ENCODE data around the gene VWA1.
"Not testable (repeated sequence)": the region's sequence is repeated elsewhere in the genome, so short reads cannot be mapped to it uniquely, and the experiment has no call there.

VWA1 gene

GRCh38 chr1:1462318-1462966 is 27.0 kb downstream of the VWA1 start:
- Histone ChIP-seq H4K20me1 (no peaks in the 10 kb centered on the region), H3K36me3 (no peaks in the 10 kb centered on the region), H3K9me3 (replicated peaks in 1 of 11) (no peaks in the 10 kb centered on the region), H3K27me3 (no peaks in the 10 kb centered on the region), H3K4me2 (peak overlapping the region; percentile 70 to 96 (median 79)), H3K27ac (peak overlapping the region in 10 of 11 experiments; percentile 6 to 74 (median 36); a peak in 16 of 22 replicates), H3K4me1 (peaks cover 28 to 70% (median 48%) of the 10 kb centered on the region in 10 experiments), H3K4me3 (no peak overlapping the region), H3K9ac (peak overlapping the region in 5 of 11 experiments; percentile 1 to 70 (median 47); a peak in 6 of 22 replicates)
- no peak for TF ChIP-seq Cebpa-rat (IDR thresholded peaks at IDR 0.05)

- no peak for TF ChIP-seq Cebpa-rat (IDR thresholded peaks at IDR 0.05)
- Histone ChIP-seq H3K36me3 (no peaks in the 10 kb centered on the region), H3K4me1 (peaks cover 28 to 74% (median 51%) of the 10 kb centered on the region in 10 experiments), H3K4me3 (no peak overlapping the region), H3K27ac (peak overlapping the region in 1 of 11 experiments; percentile 73; a peak in 2 of 22 replicates), H4K20me1 (no peaks in the 10 kb centered on the region), H3K9me3 (replicated peaks in 1 of 11) (no peaks in the 10 kb centered on the region), H3K27me3 (no peaks in the 10 kb centered on the region), H3K9ac (no peak overlapping the region), H3K4me2 (peak overlapping the region in 7 of 11 experiments; percentile 73 to 96 (median 79); a peak in 14 of 22 replicates)
Measured at GRCh38 chr1:1463312-1463711, 27.8 kb downstream of the VWA1 start.

DNA sequence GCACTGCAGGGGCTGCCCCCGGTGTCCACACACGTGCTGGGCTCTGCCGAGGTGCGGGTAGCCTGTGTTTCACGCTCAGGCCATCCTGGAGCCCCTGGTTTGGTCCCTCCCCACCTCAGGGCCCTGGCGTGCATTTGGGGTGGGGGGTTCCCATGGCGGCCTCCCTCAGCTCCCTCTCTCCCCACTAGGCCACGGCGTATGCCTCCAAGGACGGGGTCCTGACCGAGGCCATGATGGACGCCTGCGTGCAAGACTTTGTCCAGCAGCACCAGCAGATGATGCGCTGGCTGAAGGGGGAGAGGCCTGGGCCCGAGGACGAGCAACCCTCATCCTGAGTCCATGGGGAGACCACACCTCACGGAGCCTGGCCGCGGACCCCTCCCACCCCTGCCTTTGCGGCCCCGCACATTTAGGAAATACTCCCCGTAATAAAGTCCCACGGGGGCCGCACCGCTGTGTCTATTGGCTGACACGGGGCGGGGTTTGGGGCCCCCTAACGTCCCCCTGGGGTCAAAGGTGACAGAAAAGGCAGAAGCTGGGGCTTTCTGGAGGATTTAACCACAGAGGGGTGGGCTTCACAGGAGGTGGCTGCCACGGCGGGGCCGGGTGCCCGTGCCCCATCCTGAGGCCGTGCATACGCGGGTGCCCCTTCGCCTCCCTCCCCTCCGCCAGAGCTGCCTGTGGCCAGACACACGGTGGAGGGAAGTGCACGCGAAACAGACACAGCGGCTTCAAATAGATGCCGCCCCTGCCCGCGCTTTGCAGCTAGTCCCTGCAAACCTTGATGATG is 32.9 kb downstream of the VWA1 start:
- H3K9ac ChIP-seq; H3K4me3 ChIP-seq; H3K27me3 ChIP-seq; H3K9me3 ChIP-seq (replicated peaks in 1 of 11); H3K27ac ChIP-seq; H3K36me3 ChIP-seq: not testable (repeated sequence)
- Histone ChIP-seq H3K4me2 (peak overlapping the region in 6 of 11 experiments; percentile 5 to 32 (median 22); a peak in 4 of 22 replicates), H3K4me1 (peaks cover 17 to 50% (median 38%) of the 10 kb centered on the region in 10 experiments), H4K20me1 (peaks cover 0 to 13% (median 11%) of the 10 kb centered on the region in 11 experiments; a peak in 18 of 22 replicates)

- Histone ChIP-seq H3K4me2 (peak overlapping the region; percentile 80 to 93 (median 90)), H4K20me1 (peaks cover 0 to 37% (median 33%) of the 10 kb centered on the region in 11 experiments; a peak in 20 of 22 replicates), H3K9ac (peak overlapping the region; percentile 76 to 88 (median 81)), H3K4me1 (peaks cover 34 to 52% (median 42%) of the 10 kb centered on the region in 10 experiments), H3K9me3 (replicated peaks in 1 of 11) (no peaks in the 10 kb centered on the region), H3K27ac (peak overlapping the region; percentile 37 to 81 (median 69); a peak in 21 of 22 replicates), H3K27me3 (no peaks in the 10 kb centered on the region), H3K36me3 (peaks cover 0 to 16% (median 9%) of the 10 kb centered on the region in 11 experiments; a peak in 12 of 22 replicates), H3K4me3 (peak overlapping the region; percentile 67 to 89 (median 80))
- TF ChIP-seq Cebpa-rat (IDR thresholded peaks at IDR 0.05), result no peak
Measured at GRCh38 chr1:1470626-1471388, 35.3 kb downstream of the VWA1 start.

- Histone ChIP-seq H3K9ac (peak within 1 kb of the TSS; percentile 76 to 88 (median 81)), H3K4me3 (peak within 1 kb of the TSS; percentile 67 to 89 (median 80)), H3K4me2 (peak within 1 kb of the TSS; percentile 94 to 100 (median 97)), H3K9me3 (replicated peaks in 1 of 11) (no peaks in the 10 kb centered on the region), H3K27ac (peak within 1 kb of the TSS; percentile 37 to 81 (median 69); a peak in 21 of 22 replicates), H3K27me3 (no peaks in the 10 kb centered on the region), H3K36me3 (peaks cover 0 to 17% (median 9%) of the 10 kb centered on the region in 11 experiments; a peak in 12 of 22 replicates), H4K20me1 (peaks cover 0 to 44% (median 40%) of the 10 kb centered on the region in 11 experiments; a peak in 20 of 22 replicates), H3K4me1 (peaks cover 38 to 59% (median 49%) of the 10 kb centered on the region in 10 experiments)
- TF ChIP-seq Cebpa-rat (IDR thresholded peaks at IDR 0.05), result no peak
Measured at GRCh38 chr1:1471389-1472052, 36.0 kb downstream of the VWA1 start, which contains the start of gene ATAD3B. TSS of gene ATAD3B (plus strand) at chr1:1471765. CDS start at chr1:1471885, 120 bp downstream.

DNA sequence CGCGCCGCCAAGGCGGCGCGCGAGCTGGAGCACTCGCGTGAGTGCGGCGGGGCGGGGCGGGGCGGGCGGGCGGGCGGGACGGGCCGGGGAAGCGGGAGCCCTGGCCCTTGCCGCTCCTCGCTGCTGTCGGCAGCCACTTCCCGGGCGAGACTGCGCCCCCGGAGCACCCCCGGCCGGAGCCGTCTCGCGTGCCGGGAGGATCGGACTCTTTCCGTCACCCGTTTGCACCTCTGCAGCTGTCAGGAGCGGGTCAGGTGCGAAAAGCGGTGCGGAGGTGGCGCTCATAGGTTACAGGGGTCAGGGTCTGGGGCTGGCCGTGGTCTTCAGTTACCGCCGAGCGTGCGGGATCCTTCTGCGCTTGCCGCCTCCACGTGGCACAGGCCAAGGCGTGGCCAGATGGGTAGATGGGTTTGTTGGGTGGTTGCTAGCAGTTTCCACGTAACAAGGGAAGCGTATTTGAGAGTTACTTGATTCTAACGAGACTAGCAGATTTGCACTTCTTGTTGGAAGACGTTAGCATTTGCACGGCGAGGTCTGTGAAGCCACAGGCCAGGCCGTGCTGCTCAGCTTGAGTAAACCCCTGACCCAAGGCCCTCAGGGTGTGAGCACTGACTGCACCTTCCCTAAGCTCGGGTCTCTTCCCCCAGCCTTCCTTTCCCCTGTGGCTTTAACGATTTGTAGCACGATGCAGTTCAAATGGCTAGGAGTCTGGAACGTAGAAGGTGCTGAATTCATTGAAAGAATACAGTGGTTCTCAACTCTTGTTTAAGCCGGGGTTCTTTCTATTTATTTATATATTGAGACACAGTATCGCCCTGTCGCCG is 36.8 kb downstream of the VWA1 start:
- H3K9ac ChIP-seq, result peak overlapping the region; percentile 75 to 88 (median 81)
- H3K27ac ChIP-seq, result peak overlapping the region in 10 of 11 experiments; percentile 4 to 81 (median 72); a peak in 13 of 22 replicates
- H3K4me2 ChIP-seq, result peak overlapping the region; percentile 94 to 100 (median 97)
- H3K4me1 ChIP-seq, result peaks cover 44 to 67% (median 56%) of the 10 kb centered on the region in 10 experiments
- H3K36me3 ChIP-seq, result peaks cover 3 to 24% (median 15%) of the 10 kb centered on the region in 11 experiments; a peak in 18 of 22 replicates
- H3K9me3 ChIP-seq (replicated peaks in 1 of 11); H3K27me3 ChIP-seq: not testable (repeated sequence)
- peak overlapping the region; percentile 67 to 89 (median 80) for H3K4me3 ChIP-seq
- H4K20me1 ChIP-seq, result peaks cover 0 to 52% (median 48%) of the 10 kb centered on the region in 11 experiments; a peak in 20 of 22 replicates

GRCh38 chr1:1476011-1476410 is 40.5 kb downstream of the VWA1 start:
- H3K27me3 ChIP-seq; H3K9me3 ChIP-seq (replicated peaks in 1 of 11): not testable (repeated sequence)
- Histone ChIP-seq H3K4me1 (peaks cover 36 to 48% (median 46%) of the 10 kb centered on the region in 10 experiments), H4K20me1 (peaks cover 0 to 82% (median 68%) of the 10 kb centered on the region in 11 experiments; a peak in 20 of 22 replicates), H3K9ac (peak overlapping the region in 10 of 11 experiments; percentile 21 to 65 (median 42); a peak in 13 of 22 replicates), H3K36me3 (peaks cover 30 to 56% (median 45%) of the 10 kb centered on the region in 11 experiments), H3K4me2 (peak overlapping the region; percentile 65 to 83 (median 73)), H3K27ac (peak overlapping the region in 3 of 11 experiments; percentile 40 to 61 (median 42); a peak in 4 of 22 replicates), H3K4me3 (peak overlapping the region in 3 of 10 experiments; percentile 28 to 32 (median 31); a peak in 7 of 20 replicates)
